HG02943 (cell line): Measurements from ENCODE around the gene CFAP45.

Source experiments
- ATAC-seq: cut with Tn5 transposase; IDR thresholded peaks from one replicate; pipeline ENCODE4 v1.9.1; 2021; ENCODE audit warnings: mild to moderate bottlenecking, low read depth, moderate library complexity; ENCODE audit not compliant: unreplicated experiment

The CFAP45 gene

DNA sequence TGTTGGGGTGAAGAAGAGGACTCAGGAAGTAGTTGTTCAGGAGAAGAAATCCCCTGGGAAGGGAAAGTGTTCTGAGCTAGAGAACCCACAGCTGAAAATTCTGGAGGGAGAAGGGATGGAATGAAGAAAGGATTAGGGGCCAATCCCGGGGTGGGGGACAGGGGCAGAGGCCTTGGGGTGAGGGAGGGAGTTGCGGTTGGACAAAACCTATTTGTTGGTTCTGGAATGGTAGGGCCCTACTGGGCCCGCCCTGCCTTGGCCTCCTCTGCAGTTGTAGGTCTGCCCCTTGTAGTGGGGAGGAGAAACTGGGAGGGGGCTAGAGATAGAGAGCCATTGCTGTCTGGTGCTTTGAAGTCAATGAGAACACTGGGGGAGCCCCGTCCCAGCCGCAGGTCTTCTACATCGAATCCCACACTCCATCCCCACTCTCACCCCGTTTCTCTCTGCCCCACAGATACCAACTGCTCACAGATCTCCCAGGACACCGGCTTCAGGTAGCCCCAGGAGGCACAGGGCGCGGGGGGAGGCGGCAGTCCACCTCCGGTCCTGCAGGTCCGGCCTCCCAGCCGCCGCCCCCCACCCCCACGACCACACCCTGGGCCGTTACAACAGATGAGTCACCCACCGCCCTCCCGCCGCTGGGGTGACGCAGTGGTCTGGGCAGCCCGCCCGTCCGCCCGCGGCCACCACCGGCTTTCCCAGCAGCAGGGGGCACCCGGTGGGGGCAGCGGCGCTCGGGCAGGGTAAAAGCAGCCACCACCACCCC lies 24.2 kb upstream of the CFAP45 start:
- ATAC-seq: no peak

DNA sequence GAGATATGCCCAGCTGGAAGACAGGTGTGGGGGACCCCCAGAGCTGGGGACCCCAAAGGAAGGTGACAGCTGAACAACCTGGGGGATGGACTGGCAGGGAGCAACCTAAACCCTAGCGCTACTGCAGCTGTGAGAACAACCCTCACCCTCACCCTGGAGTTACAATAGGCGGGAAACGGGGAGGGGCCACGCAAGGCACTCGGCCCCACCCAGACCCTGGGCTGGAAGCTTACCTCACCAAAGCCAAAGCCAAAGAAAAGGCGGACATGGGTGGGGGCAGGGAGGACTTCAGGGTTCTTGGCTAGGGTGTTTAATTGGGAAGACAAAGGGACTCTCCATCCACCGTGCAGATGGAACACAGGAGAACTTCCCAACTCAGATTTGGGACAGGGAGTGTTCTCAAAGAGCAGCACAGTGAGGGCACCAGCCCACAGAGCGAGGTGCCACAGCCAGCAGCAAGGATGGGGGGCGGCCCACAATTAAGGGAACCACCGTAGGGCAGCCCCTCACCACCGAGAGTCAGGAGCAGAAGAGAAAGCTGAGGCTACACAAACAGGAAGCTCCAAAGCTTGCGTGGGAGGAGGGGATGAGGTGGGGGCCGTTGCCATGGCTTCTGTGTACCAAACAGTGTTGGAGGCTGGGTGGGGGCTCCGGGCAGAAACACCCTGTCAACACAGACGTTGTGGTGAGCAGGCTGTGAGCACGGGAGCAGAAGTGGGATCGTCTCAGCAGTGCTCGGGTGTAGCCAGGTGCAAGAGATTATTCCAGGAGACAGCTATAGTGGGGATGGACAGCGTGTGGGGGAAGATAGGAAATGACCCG lies 23.4 kb upstream of the CFAP45 start:
- peak; percentile 29 for ATAC-seq

DNA sequence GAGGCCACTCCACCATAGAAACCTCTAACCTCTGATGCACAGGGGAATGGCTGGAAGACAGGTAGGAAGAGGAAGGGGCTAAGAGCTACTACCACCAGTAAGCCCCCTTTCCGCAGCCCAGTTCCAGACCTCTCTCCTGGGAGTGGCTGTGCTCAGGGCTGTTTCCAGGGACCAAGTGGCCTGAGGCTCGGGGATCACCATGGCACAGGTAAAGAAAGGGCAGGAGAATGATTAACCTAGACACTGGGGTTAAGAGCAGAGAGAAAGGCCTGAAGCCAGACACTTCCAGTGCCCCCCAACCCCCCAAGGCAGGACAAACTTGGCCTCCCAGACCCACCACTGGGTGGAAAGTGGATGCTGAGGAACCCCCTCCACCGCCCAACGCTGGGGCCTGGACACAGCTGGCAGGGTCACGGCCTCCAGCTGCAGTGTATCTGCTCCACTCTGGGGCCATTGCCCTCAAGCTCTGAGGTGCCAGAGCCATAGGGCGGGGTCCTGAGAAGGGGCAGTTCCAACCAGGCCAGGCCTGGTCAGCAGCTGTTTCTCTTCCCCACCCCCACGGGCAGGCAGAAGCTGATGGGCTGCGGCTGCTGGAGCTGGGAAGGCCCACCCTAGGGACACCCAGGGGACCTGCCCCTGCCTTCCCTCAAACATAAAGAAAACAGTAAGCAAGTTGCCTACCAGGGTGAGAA lies 22.7 kb upstream of the CFAP45 start:
- ATAC-seq: no peak

DNA sequence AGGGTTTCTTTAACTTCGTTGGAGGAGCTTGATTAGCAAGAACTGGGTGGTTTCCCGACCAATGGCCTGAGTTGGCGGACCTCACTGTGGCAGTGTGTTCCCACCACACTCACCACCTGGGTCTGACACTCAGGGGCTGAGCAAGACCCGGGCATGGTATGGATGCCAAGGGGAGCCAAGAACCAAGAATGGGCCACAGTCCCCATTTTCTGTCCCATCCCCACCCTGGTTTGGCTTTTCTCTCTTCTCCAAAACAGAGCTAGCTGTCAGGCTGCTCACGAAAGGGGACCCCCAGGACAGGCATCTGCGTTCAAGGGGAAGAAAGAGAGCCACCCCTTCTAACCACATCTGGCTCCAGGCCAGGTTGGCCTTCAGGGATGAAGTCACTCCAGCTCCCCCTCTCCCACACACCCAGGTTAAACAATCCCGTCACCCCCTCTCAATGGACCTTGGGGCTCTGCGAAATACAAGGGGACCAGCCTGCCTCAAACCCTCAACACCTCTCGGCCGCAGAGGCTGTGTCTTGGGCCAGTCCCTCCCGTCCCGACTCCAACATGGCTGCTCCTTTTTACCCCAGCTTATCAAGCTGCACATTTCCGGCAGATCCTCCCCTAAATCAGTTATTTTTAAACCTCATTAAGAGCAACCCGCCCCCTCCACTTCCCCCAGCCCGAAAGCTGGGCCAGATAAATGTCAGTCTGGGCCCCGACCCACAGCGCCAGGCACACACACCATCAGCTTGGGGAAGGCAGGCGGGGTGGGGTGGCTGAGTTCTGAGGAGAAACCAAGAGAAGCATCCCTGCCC lies 21.9 kb upstream of the CFAP45 start:
- no peak for ATAC-seq

DNA sequence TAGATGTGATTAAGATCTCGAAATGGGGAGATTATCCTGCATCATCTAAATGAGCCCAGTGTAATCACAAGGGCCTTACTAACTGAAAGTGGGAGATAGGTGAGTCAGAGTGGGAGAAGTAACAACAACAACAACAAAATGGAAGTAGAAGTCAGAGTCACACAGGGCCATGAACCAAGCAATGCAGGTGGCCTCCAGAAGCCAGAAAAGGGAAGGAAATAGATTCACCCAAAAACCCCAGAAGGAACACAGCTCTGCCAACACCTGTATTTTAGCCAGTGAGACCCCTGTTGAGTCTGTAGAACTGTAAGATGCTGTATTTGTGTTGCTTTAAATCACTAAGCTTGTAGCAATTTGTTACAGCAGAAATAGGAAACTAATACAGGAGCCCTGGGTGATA lies 21.3 kb upstream of the CFAP45 start:
- ATAC-seq: no peak

DNA sequence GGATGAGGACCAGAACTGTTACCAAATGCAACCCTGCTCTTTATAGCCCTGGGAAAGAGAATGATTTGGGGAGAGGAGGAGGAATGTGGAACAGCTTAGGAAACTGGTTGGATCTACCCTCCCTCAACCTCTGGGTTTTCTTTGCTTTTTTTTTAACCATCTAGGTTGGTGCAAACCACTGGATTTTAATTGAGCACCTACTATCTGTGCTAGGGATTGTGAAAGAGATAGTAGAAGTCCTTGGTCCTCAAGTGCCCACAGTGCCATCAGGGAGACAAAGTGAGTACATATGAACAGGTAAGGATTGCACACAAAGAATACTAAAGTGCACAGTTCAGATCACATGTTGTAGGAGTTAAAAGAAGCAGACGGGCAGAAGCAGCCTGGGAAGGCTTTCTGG lies 20.7 kb upstream of the CFAP45 start:
- no peak for ATAC-seq

DNA sequence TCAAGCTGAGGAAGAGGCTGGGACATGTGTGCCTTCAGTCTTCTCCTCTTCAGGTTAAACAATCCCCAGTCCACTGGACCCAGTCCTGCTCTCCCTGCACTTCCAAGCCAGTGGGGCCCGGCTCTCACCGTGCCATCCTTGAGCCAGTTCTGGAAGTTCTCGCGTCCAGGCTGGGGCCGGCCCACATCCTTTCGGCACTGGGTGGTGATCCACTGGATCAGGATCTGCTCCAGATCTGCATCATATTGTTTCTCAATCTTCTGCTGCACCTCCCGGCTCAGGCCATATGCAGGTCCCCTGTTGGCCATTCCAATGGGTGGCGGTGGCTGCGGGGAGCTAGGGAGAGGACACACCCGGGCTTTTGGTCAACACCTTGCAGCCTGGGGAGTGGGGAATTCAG lies 20.2 kb upstream of the CFAP45 start:
- no peak for ATAC-seq

DNA sequence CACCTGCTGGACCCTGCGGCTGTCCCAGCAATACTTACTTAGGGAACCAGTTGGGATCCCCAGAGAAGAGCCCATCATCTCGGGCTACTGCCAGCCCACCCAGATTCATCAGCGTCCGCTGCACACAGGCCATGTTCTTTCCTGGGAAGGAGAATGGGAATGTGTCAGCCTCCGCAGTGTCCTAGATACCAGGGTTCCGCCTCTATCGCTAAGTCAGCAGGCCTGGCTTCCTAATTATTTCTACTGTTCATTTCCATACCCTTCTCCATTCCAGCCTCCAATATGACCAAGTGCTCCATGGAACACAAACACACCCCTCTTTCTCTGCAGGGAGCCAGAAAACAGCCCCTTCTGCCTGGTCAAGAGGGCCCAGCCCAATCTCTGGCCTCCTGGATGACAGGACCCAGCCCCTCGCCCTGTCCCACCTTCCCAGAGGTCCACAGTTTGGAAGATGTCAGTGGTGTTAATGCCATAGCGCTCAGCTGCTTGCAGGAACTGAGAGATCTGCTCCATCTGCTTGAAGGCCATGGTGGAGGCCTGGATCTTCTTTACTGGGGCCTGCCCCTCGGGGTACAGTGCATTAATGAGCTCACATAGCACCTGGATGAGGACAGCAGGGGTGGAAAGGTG lies 19.4 kb upstream of the CFAP45 start:
- ATAC-seq: no peak

DNA sequence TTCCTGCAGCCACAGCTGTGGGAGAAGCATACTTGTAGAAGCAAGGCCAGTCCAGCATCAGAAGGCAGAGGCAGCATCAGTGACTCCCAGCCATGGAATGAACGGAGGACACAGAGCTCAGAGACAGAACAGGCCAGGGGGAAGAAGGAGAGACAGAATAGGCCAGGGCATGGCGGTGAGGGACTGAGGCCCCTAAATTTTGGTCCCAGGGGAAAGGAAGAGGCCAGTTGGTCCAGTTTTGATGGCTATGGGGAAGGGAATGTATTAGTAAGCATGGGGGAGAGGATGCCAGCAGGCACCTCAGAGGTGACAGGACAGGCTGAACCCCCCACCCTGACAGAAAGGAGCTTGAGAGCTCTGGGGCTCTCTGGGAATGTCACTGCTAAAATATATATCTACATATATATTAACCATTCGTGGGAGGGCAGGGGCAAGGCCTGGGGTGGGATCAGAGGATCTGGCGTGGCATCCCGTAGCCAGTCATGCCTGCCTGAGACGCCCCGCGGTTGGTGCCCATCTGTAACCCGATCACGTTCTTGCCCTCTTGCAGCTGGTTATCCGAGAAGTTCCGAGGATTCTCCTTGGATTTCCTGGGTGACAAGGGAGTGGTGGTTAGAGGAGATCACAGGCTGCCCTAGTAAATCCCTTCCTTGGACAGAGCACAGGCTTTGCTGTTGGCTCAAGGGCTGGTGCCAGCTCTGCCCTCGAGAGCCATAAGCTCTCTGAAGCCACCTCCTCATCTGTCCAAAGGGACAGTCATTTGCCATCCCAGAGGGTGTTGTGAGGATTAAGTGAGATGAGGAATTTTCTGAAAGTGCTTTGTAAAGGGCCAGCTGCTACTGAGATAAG lies 18.6 kb upstream of the CFAP45 start:
- ATAC-seq: no peak

DNA sequence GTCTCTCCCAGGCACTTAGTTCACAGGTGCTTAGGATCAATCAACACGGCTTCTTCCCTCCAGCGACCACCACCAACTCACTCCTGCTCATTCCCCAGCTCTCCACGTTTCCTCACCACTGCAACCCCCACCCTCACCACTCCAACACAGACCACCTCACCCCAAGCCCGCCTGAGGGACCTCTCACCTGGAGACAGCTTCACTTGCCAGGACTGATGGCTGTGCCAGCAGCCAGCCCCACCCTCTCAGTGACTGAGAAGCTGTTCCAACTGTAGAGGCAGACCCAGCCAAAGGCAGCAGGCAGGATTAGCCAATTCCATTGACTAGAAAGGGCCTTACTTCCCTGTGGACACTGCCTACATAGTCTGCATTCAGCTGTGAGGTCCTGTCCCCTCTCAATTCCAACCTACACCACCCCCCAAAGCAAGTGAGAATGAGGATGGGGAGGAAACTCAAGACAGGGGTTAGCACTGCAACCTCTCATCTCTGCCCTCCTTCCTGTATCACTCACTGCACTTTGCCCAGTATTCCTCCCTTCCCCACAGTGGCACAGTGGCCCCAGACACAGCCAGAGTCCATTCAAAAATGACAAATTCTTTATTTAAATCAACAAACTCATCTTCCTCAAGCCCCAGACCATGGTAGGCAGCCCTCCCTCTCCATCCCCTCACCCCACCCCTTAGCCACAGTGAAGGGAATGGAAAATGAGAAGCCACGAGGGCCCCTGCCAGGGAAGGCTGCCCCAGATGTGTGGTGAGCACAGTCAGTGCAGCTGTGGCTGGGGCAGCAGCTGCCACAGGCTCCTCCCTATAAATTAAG lies 17.8 kb upstream of the CFAP45 start:
- ATAC-seq: no peak

DNA sequence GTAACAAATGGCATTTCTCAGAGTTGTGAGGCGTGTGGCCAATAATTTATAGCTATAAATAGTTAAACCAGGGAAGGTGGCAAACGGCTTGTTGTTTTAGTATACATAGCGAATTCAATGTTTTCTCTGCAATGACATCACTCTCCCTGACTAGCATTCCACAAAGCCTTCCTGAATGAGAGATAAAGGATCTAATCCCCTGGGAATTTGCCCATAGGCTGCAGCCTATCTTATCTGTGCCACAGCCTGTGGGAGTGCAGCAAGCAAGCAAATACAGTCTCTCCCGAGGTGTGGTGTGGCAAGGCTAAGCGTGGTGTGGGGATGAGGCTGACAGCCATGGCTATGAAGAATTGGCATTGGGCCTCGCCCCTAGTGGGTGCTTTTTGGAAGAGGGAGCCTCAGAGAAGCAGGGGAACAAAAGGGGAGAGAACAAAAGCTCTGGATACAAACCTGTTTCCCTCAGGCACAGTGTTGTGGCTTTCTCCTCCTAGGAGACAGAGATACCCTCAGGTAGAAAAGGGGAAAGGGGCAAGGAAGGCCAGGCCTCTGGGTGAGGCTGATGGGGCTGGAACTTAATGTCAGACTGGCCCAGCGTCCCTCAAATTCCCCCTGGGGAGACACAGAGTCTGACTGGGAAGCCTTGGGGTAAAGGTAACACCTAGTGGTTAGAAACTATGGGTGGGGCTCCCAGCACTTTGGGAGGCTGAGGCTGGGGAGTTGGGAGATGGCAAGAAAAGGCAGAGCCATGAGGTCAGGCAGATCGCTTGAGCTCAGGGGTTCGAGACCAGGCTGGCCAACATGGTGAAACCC lies 16.5 kb upstream of the CFAP45 start:
- ATAC-seq: no peak

DNA sequence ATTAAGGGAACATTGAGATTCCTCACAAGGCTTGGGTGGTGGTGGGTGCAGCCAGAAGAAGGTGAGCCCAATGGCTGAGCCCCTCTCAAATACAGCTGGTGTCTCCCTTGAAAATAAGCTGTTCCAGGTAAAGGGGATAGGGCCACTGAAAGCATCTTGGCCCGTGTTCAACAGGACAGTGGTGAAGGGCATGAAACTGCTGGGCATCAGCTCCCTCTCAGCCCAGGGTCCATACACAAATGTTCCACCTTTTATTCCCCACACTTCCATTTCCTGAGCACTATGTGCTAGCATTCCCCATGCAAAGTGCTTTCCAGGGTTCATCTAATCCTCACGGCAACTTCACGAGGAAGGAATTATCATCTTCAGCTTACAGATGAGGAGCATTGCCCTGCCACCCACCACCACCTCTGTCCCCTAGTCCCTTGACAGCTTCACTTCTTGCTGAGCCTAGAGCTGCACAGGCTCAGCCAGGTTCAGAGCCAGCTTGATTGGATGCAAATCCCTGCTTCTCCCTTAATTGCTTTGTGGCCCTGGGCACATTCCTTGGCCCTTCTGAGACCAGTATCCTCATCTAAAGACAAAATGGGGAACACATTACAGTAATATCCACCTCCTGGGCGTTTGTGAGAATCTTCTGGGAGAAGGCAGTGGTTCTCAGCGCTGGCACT lies 15.7 kb upstream of the CFAP45 start:
- ATAC-seq: no peak

DNA sequence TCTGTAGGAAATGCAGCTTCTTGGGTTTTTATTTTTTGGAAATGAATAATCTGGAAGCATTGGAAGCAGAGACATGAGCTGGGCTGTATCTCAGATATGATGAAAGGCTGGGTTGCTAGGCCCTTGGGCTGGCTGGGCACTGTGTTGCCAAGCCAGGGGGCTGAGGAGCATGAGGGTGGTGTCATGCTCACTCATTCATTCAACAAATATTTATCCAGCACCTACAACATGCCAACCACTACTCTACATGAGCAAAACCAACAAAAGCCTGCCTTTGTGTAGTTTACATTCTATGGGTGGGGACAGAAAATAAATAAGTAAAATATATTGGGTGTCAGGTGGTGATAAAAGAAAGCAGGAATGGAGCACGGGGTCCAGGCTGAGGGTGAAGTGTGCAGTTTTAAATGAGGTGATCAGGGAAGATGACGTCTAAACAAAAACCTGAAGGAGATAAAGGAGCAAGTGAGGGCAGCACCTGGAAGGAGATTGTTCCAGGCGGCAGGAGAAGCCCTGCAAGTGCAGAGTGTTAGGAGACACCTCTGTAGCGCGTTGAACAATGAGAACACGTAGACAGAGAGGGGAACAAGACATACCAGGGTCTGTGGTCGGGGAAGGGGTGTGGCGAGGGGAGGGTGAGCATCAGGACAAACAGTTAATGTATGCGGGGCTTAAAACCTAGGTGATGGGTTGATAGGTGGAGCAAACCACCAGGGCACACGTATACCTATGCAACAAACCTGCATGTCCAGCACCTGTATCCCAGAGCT lies 14.5 kb upstream of the CFAP45 start:
- no peak for ATAC-seq

DNA sequence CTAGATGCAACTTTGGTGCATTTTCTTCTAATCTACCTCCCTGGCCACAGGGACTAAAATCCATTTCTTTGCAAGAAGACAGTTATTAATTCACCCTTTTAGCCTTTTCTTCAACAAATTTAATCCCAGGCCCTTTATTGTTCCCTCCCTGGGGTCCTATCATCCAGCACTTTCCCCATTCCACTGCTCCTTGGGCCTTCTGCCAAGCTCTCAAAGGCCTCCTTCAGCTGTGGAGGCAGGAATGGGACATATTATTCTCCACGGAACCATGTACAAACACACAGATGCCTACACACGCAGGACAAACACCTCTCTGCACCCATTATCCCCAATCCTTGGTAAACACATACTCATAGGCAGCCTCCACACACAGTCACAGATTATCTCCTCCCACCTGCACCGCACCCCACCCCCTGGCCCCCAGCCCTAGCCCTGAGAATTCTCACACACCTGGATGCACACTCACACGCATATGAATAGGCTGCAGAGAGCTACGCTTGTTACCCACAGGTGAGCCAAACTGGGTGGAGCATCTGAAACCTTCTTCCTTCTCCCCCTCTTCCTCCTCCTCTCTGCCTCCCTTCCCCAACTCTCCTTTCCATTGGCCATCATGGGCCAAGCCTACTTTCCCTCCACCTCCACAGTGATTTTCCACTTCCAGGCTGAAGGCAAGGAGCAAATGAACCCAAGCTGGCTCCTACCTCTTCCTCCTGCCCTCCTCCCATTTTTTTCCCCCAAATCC lies 13.7 kb upstream of the CFAP45 start:
- ATAC-seq: no peak

DNA sequence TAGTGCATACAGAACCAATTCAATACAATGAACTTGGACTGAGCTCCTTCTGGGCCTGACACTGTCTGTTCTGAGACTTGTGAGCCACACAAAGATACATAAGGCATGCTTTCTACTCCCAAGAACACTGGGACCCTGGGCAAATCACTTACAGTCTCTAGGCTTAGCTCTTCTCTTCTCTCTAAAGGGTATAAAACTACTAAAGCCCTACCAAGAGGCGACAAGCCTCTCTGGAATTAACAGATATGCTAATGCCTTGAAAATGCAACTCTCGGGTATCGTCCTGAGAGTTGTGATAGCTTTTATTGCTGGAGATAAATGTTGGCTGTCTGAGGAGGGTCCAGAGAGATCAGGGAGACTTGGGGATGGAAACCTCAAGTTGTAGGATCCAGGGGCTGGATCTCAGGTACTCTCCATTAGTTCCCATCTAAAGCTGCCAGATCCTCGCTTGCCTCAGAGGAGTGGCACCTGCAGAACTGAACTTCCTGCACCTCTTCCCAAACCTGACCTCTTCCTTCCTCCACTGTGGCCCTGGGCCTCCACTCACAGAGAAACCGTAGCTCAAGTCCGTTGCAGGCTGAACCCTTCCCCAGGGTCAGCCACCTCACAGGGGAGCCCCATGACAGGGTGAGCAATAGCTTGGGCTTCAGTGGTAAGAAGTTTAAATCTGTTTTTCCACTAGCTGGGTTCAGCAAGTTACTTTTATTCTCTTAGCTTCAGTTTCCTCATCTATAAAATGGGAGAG lies 11.5 kb upstream of the CFAP45 start:
- no peak for ATAC-seq
